ENCODE results near the gene ABHD8.

The ABHD8 gene

DNA sequence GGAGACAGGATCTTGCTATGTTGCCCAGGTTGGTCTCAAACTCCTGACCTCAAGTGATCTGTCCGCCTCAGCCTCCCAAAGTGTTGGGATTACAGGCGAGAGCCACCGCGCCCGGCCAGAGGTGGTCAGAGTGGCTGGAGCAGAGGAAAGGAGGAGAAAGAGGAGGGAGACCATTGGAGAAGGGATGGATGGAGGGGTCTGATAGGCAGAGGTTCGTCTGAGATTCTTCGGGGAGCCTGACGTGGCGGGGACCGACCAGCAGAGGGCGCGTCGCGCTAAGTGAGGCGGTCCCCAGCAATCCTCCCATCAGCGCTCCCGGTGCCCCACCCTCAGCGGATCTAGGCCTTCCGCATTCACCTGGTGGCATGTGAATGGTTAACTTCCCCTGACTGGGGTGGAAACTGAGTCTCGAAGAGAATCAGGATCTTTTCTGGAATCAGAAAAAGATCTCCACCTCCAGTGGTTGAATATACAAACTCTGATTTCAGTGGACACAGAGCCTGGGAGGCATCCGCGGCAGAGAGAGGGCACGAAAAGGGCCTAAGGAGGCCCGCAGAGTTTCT lies 43.0 kb upstream of the ABHD8 start:
- TF ChIP-seq, protein P1, sequence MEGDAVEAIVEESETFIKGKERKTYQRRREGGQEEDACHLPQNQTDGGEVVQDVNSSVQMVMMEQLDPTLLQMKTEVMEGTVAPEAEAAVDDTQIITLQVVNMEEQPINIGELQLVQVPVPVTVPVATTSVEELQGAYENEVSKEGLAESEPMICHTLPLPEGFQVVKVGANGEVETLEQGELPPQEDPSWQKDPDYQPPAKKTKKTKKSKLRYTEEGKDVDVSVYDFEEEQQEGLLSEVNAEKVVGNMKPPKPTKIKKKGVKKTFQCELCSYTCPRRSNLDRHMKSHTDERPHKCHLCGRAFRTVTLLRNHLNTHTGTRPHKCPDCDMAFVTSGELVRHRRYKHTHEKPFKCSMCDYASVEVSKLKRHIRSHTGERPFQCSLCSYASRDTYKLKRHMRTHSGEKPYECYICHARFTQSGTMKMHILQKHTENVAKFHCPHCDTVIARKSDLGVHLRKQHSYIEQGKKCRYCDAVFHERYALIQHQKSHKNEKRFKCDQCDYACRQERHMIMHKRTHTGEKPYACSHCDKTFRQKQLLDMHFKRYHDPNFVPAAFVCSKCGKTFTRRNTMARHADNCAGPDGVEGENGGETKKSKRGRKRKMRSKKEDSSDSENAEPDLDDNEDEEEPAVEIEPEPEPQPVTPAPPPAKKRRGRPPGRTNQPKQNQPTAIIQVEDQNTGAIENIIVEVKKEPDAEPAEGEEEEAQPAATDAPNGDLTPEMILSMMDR (IDR thresholded peaks at IDR 0.05; ENCODE audit: low read length), result peak; percentile 83
- no peak for TF ChIP-seq EZH2phosphoT487 (IDR thresholded peaks at IDR 0.05; ENCODE audit: low read length)
- Histone ChIP-seq H3K79me2 (ENCODE audit: low read length) (no peaks in the 10 kb centered on the region), H3K4me2 (ENCODE audit: low read depth, low read length) (peak overlapping the region; percentile 34; the same call in 1 of the 2 replicates), H3K9me3 (replicated peaks; ENCODE audit: insufficient read depth, low read length) (no peaks in the 10 kb centered on the region), H3K4me1 (ENCODE audit: low read length) (no peaks in the 10 kb centered on the region), H3K4me3 (ENCODE audit: low read length) (no peak overlapping the region), H3K9ac (ENCODE audit: low read length) (no peak overlapping the region), H3F3A (ENCODE audit: insufficient read depth, low read length) (no peaks in the 10 kb centered on the region), H3K9me2 (replicated peaks; ENCODE audit: insufficient read depth, low read length) (no peaks in the 10 kb centered on the region), H2AFZ (ENCODE audit: low read length) (peak overlapping the region; percentile 14; the same call in 1 of the 2 replicates), H3K36me3 (replicated peaks; ENCODE audit: insufficient read depth, low read length) (no peaks in the 10 kb centered on the region), H3K27ac (ENCODE audit: low read length) (no peak overlapping the region), H3K27me3 (replicated peaks; ENCODE audit: insufficient read depth, low read length) (peaks cover 17% of the 10 kb centered on the region), H4K20me1 (ENCODE audit: insufficient read depth, low read length) (no peaks in the 10 kb centered on the region)
- DNase-seq, result peak; percentile 69

DNA sequence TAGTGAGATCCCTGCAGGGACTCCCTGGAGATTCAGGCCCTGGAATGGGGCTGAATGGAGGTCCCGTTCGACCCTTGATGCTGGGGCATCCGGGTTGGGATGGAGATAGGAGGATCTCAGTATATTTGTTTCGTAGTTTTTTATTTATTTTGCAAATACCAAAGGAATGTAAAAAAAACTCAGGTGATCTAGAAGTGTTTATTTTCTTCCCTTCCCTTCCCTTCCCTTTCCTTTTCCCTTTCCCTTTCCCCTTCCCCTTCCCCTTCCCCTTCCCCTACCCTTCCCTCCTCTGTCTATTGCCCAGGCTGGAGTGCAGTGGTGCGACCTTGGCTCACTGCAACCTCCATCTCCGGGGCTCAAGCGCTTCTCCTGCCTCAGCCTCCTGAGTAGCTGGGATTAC lies 38.6 kb upstream of the ABHD8 start:
- Histone ChIP-seq H3K9me3 (replicated peaks; ENCODE audit: insufficient read depth, low read length) (no peaks in the 10 kb centered on the region), H3K9ac (ENCODE audit: low read length) (no peak overlapping the region), H3K27ac (ENCODE audit: low read length) (no peak overlapping the region), H3K9me2 (replicated peaks; ENCODE audit: insufficient read depth, low read length) (no peaks in the 10 kb centered on the region), H3K36me3 (replicated peaks; ENCODE audit: insufficient read depth, low read length) (no peaks in the 10 kb centered on the region), H3K79me2 (ENCODE audit: low read length) (peaks cover 12% of the 10 kb centered on the region), H3K4me2 (ENCODE audit: low read depth, low read length) (no peak overlapping the region), H3K4me1 (ENCODE audit: low read length) (peaks cover 6% of the 10 kb centered on the region), H3K27me3 (replicated peaks; ENCODE audit: insufficient read depth, low read length) (no peaks in the 10 kb centered on the region), H3K4me3 (ENCODE audit: low read length) (no peak overlapping the region), H2AFZ (ENCODE audit: low read length) (no peak overlapping the region), H4K20me1 (ENCODE audit: insufficient read depth, low read length) (no peaks in the 10 kb centered on the region), H3F3A (ENCODE audit: insufficient read depth, low read length) (peaks cover 3% of the 10 kb centered on the region)
- TF ChIP-seq EZH2phosphoT487 (IDR thresholded peaks at IDR 0.05; ENCODE audit: low read length) (no peak), EZH2 (optimal IDR thresholded peaks at IDR 0.05; ENCODE audit: low read depth, low read length) (no peak)
- TF ChIP-seq, protein P1 (IDR thresholded peaks at IDR 0.05; ENCODE audit: low read length), result no peak
- no peak for DNase-seq

DNA sequence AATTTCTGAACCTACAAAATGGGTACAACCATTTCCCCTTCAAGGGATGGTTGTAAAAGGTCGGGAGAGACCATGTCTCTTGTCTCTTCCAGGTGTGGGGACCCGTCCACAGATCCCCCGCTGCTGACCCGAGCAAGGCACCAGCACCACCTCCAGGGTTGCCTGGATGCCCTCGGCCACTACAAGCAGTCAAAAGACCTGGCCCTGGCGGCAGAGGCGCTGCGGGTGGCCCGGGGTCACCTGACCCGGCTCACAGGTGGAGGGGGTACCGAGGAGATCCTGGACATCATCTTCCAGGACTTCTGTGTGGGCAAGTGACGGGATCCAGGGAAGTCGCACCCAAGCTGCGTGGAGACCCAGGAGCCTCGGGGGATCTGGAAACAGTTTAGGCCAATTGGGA lies 38.2 kb upstream of the ABHD8 start:
- no peak overlapping the region for H3K4me2 ChIP-seq (ENCODE audit: low read depth, low read length)
- H3K4me3 ChIP-seq (ENCODE audit: low read length), result no peak overlapping the region

More for the DNA sequence above, 38.2 kb upstream of the ABHD8 start:
- Histone ChIP-seq H3K79me2 (ENCODE audit: low read length) (peaks cover 12% of the 10 kb centered on the region), H3K9ac (ENCODE audit: low read length) (no peak overlapping the region), H3K36me3 (replicated peaks; ENCODE audit: insufficient read depth, low read length) (no peaks in the 10 kb centered on the region), H3K9me2 (replicated peaks; ENCODE audit: insufficient read depth, low read length) (no peaks in the 10 kb centered on the region), H3K27ac (ENCODE audit: low read length) (no peak overlapping the region), H2AFZ (ENCODE audit: low read length) (no peak overlapping the region), H3K27me3 (replicated peaks; ENCODE audit: insufficient read depth, low read length) (no peaks in the 10 kb centered on the region), H3K9me3 (replicated peaks; ENCODE audit: insufficient read depth, low read length) (no peaks in the 10 kb centered on the region), H4K20me1 (ENCODE audit: insufficient read depth, low read length) (no peaks in the 10 kb centered on the region), H3F3A (ENCODE audit: insufficient read depth, low read length) (peaks cover 8% of the 10 kb centered on the region), H3K4me1 (ENCODE audit: low read length) (peaks cover 6% of the 10 kb centered on the region)
- DNase-seq, result no peak
- TF ChIP-seq EZH2 (optimal IDR thresholded peaks at IDR 0.05; ENCODE audit: low read depth, low read length), result no peak
- TF ChIP-seq EZH2phosphoT487 (IDR thresholded peaks at IDR 0.05; ENCODE audit: low read length), result no peak
- TF ChIP-seq, protein P1 (IDR thresholded peaks at IDR 0.05; ENCODE audit: low read length), result no peak
